Neural crest cell (in vitro differentiated cells): ENCODE results near the gene JCHAIN. TPM values are rescaled to one million over a fixed set of nuclear protein-coding genes. Genes with fewer than 3 reads are reported as not detected.

Experiments used
- DNase-seq: peaks from one replicate; pipeline ENCODE4 v3.0.0; 2021; ENCODE audit warnings: low read depth, mixed read lengths, low spot score
- H3K27ac Mint-ChIP-seq: one replicate; pipeline ENCODE4 v1.8.0; 2021; ENCODE audit warnings: mild to moderate bottlenecking, mixed read lengths; ENCODE audit not compliant: unreplicated experiment
- H3K27me3 Mint-ChIP-seq: 2 replicates; pipeline ENCODE4 v1.8.0; 2021; ENCODE audit warnings: low read depth, mild to moderate bottlenecking, mixed read lengths
- H3K36me3 Mint-ChIP-seq: 2 replicates; pipeline ENCODE4 v1.8.0; 2021; ENCODE audit warnings: low read depth, mild to moderate bottlenecking, mixed read lengths
- H3K4me1 Mint-ChIP-seq: 2 replicates; pipeline ENCODE4 v1.8.0; 2021; ENCODE audit warnings: mixed read lengths
- H3K4me3 Mint-ChIP-seq: one replicate; pipeline ENCODE4 v1.8.0; 2021; ENCODE audit warnings: mild to moderate bottlenecking, mixed read lengths
- H3K9me3 Mint-ChIP-seq: 2 replicates; pipeline ENCODE4 v1.8.0; 2021; ENCODE audit warnings: mixed read lengths
- total RNA-seq: library from RNA; stranded (reverse); gene quantifications from 2 replicates; pipeline ENCODE4 v1.2.1, GENCODE V29; 2021
- TF ChIP-seq, protein P1 (sequence below): fragments of 200-600 bp; sonication (generic); conservative IDR thresholded peaks from 2 replicates; pipeline ENCODE4 v1.5.0; 2021; ENCODE audit warnings: antibody characterized with exemption, mild to moderate bottlenecking

The JCHAIN gene
- total RNA-seq, 1 donor from 2014 or later = not detected

DNA sequence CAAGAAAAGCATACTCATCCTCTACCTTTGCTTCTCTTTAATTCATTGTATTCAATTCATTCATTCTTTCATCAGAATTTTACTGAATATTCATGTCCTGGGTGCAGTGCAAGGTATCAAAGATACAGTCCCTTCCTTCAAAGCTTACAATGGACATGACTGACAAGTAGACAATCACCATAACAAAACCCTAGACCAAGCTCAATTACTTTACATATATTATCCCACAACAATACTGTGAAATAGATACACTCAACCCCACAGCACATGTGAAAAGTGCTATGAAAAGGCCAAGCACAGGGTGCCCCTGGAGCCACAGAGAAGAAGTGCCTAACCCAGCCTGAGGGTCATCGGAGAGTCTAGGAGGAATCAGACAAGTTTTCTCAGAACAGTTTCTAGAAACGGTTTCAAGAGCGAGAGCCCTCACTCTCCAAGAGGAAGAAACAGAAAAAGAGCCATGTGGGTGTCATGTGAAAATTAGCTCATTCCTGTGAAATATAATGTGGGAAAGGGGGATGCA lies 58.9 kb downstream of the JCHAIN start:
- Mint-ChIP-seq H3K9me3 (no peaks in the 10 kb centered on the region), H3K27ac (peak overlapping the region; percentile 57), H3K4me3 (no peak overlapping the region), H3K36me3 (no peaks in the 10 kb centered on the region), H3K27me3 (no peaks in the 10 kb centered on the region), H3K4me1 (peaks cover 13% of the 10 kb centered on the region)
- no peak for DNase-seq
- TF ChIP-seq, protein P1, sequence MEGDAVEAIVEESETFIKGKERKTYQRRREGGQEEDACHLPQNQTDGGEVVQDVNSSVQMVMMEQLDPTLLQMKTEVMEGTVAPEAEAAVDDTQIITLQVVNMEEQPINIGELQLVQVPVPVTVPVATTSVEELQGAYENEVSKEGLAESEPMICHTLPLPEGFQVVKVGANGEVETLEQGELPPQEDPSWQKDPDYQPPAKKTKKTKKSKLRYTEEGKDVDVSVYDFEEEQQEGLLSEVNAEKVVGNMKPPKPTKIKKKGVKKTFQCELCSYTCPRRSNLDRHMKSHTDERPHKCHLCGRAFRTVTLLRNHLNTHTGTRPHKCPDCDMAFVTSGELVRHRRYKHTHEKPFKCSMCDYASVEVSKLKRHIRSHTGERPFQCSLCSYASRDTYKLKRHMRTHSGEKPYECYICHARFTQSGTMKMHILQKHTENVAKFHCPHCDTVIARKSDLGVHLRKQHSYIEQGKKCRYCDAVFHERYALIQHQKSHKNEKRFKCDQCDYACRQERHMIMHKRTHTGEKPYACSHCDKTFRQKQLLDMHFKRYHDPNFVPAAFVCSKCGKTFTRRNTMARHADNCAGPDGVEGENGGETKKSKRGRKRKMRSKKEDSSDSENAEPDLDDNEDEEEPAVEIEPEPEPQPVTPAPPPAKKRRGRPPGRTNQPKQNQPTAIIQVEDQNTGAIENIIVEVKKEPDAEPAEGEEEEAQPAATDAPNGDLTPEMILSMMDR = no peak

DNA sequence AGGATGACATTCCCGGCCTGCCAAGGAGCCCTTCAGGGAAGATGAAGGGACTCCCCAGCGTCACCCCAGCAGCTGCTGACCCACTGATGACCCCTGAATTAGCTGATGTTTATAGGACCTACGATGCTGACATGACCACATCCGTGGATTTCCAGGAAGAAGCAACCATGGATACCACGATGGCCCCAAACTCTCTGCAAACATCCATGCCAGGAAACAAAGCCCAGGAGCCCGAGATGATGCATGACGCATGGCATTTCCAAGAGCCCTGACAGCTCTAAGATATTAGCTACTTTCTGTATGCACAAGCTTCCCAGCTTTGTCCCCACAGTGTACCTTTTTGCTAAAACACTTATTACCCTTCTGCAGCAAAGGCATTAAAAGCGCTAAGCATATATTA lies 59.8 kb downstream of the JCHAIN start:
- DNase-seq = no peak
- Mint-ChIP-seq H3K36me3 (no peaks in the 10 kb centered on the region), H3K4me1 (peaks cover 13% of the 10 kb centered on the region), H3K27me3 (no peaks in the 10 kb centered on the region), H3K9me3 (no peaks in the 10 kb centered on the region), H3K27ac (peak overlapping the region; percentile 75), H3K4me3 (no peak overlapping the region)
- TF ChIP-seq, protein P1 = no peak

Other genes starting within 250 kb of the JCHAIN start
- gene MUC7, start 194.3 kb downstream of the JCHAIN start, total RNA-seq = not detected in 2 replicates
- gene AMTN, start 147.9 kb downstream of the JCHAIN start, total RNA-seq = not detected in 2 replicates
- gene AMBN, start 74.3 kb downstream of the JCHAIN start, total RNA-seq = not detected in 2 replicates
- not detected in 2 replicates for gene ENAM, start 37.8 kb downstream of the JCHAIN start, total RNA-seq
- 29.5 and 30.1 TPM in 2 replicates for gene UTP3, start 22.0 kb upstream of the JCHAIN start, total RNA-seq
- 87.7 and 98.8 TPM in 2 replicates for gene RUFY3, start 55.5 kb upstream of the JCHAIN start, total RNA-seq
- 77.3 and 80.0 TPM in 2 replicates for gene GRSF1, start 173.4 kb upstream of the JCHAIN start, total RNA-seq
- gene MOB1B, start 235.9 kb upstream of the JCHAIN start, total RNA-seq = 37.2 and 39.5 TPM in 2 replicates